WTC11 (cell line): Measurements from ENCODE around the gene LEFTY1. TPM values are rescaled to one million over a fixed set of nuclear protein-coding genes. Genes with fewer than 3 reads are reported as not detected.

Experiments
- ATAC-seq: fragments of 200-7000 bp; cut with Tn5 transposase; 2 replicates; pipeline ENCODE4 v1.10.0; 2021; ENCODE audit warnings: mild to moderate bottlenecking, moderate library complexity
- CTCF ChIA-PET: fragments of 300-600 bp; sonication (Branson Sonifier 250); formaldehyde crosslinking; loops from one replicate; lab custom pipeline; 2021; ENCODE audit warnings: antibody characterized with exemption; lab: Charles Lee
- POLR2A ChIA-PET: fragments of 350-600 bp; sonication (Branson Sonifier 250); formaldehyde crosslinking; loops from one replicate; lab custom pipeline; 2021; ENCODE audit warnings: antibody characterized with exemption; lab: Charles Lee
- DNase-seq: peaks from one replicate; pipeline ENCODE4 v3.0.0; 2021; ENCODE audit warnings: low spot score
- H3K27ac Mint-ChIP-seq: 2 replicates; pipeline ENCODE4 v1.8.0; 2021; ENCODE audit warnings: mixed read lengths
- H3K27me3 Mint-ChIP-seq: 2 replicates; pipeline ENCODE4 v1.8.0; 2021; ENCODE audit warnings: low read depth, mild to moderate bottlenecking, moderate library complexity, mixed read lengths
- H3K36me3 Mint-ChIP-seq: 2 replicates; pipeline ENCODE4 v1.8.0; 2021; ENCODE audit warnings: mixed read lengths
- H3K4me1 Mint-ChIP-seq: 2 replicates; pipeline ENCODE4 v1.8.0; 2022; ENCODE audit warnings: mixed read lengths
- H3K4me3 Mint-ChIP-seq: 2 replicates; pipeline ENCODE4 v1.8.0; 2021; ENCODE audit warnings: mild to moderate bottlenecking, moderate library complexity, mixed read lengths
- H3K9me3 Mint-ChIP-seq: 2 replicates; pipeline ENCODE4 v1.8.0; 2021; ENCODE audit warnings: mixed read lengths
- ATF1 ChIP-seq: sonication (generic); formaldehyde crosslinking; IDR thresholded peaks from 2 replicates; pipeline ENCODE4 v1.8.1; 2023; ENCODE audit warnings: mild to moderate bottlenecking, moderate library complexity, missing genetic modification reagents
- EMX1 ChIP-seq: fragments of 250-450 bp; sonication (Bioruptor Pico); IDR thresholded peaks from 2 replicates; pipeline ENCODE4 v1.8.0; 2021; ENCODE audit warnings: mild to moderate bottlenecking
- FOXJ3 ChIP-seq: sonication (generic); formaldehyde crosslinking; IDR thresholded peaks from 2 replicates; pipeline ENCODE4 v1.9.0; 2021; ENCODE audit warnings: missing genetic modification reagents, mild to moderate bottlenecking, borderline replicate concordance
- GABPB1 ChIP-seq: sonication (generic); formaldehyde crosslinking; IDR thresholded peaks from 2 replicates; pipeline ENCODE4 v1.8.1; 2023; ENCODE audit warnings: mild to moderate bottlenecking, missing genetic modification reagents
- GTF2I ChIP-seq: fragments of 250-450 bp; sonication (Bioruptor Pico); conservative IDR thresholded peaks from 2 replicates; pipeline ENCODE4 v1.4.0; 2021; ENCODE audit warnings: mild to moderate bottlenecking
- KAT7 ChIP-seq: sonication (generic); formaldehyde crosslinking; IDR thresholded peaks from 2 replicates; pipeline ENCODE4 v1.8.1; 2023; ENCODE audit warnings: missing genetic modification reagents, mild to moderate bottlenecking, borderline replicate concordance
- NR3C1 ChIP-seq: sonication (generic); formaldehyde crosslinking; conservative IDR thresholded peaks from 2 replicates; pipeline ENCODE4 v1.8.1; 2023; ENCODE audit warnings: low read depth, mild to moderate bottlenecking, missing genetic modification reagents
- SMAD3 ChIP-seq: sonication (generic); formaldehyde crosslinking; IDR thresholded peaks from 2 replicates; pipeline ENCODE4 v1.8.0; 2022; ENCODE audit warnings: missing genetic modification reagents, mild to moderate bottlenecking, borderline replicate concordance
- ZBTB21 ChIP-seq: sonication (generic); formaldehyde crosslinking; IDR thresholded peaks from 2 replicates; pipeline ENCODE4 v1.8.1; 2023; ENCODE audit warnings: mild to moderate bottlenecking, missing genetic modification reagents, borderline replicate concordance
- ZNF121 ChIP-seq: sonication (generic); formaldehyde crosslinking; IDR thresholded peaks from 2 replicates; pipeline ENCODE4 v1.8.0; 2023; ENCODE audit warnings: missing genetic modification reagents
- ZNF317 ChIP-seq: sonication (generic); formaldehyde crosslinking; IDR thresholded peaks from 2 replicates; pipeline ENCODE4 v1.8.1; 2023; ENCODE audit warnings: low read depth, mild to moderate bottlenecking, moderate library complexity, missing genetic modification reagents, borderline replicate concordance
- ZNF416 ChIP-seq: fragments of 250-450 bp; sonication (Bioruptor Pico); IDR thresholded peaks from 2 replicates; pipeline ENCODE4 v1.9.0; 2021; ENCODE audit warnings: mild to moderate bottlenecking, inconsistent platforms
- total RNA-seq: library from RNA; stranded (reverse); gene quantifications from 3 replicates; pipeline ENCODE4 v1.2.3, GENCODE V29; 2021
- TF ChIP-seq, protein P1 (sequence below): fragments of 250-450 bp; sonication (Bioruptor Pico); IDR thresholded peaks from 2 replicates; pipeline ENCODE4 v1.9.0; 2021; ENCODE audit warnings: mild to moderate bottlenecking
- TF ChIP-seq, protein P2 (sequence below): sonication (generic); formaldehyde crosslinking; IDR thresholded peaks from 2 replicates; pipeline ENCODE4 v1.8.1; 2023; ENCODE audit warnings: mild to moderate bottlenecking, missing genetic modification reagents, moderate library complexity
- TF ChIP-seq, protein P3 (sequence below): sonication (generic); formaldehyde crosslinking; IDR thresholded peaks from 2 replicates; pipeline ENCODE4 v1.8.0; 2023; ENCODE audit warnings: missing genetic modification reagents
- TF ChIP-seq, protein P4 (sequence below): sonication (generic); formaldehyde crosslinking; IDR thresholded peaks from 2 replicates; pipeline ENCODE4 v1.8.1; 2022; ENCODE audit warnings: mild to moderate bottlenecking, missing genetic modification reagents, moderate library complexity, borderline replicate concordance
- TF ChIP-seq, protein P5 (sequence below): fragments of 250-450 bp; sonication (Bioruptor Pico); IDR thresholded peaks from 2 replicates; pipeline ENCODE4 v1.9.0; 2021; ENCODE audit warnings: mild to moderate bottlenecking
- TF ChIP-seq, protein P6 (sequence below): sonication (generic); formaldehyde crosslinking; IDR thresholded peaks from 2 replicates; pipeline ENCODE4 v1.8.1; 2023; ENCODE audit warnings: mild to moderate bottlenecking, missing genetic modification reagents
- TF ChIP-seq, protein P7 (sequence below): fragments of 250-450 bp; sonication (Bioruptor Pico); IDR thresholded peaks from 2 replicates; pipeline ENCODE4 v1.8.0; 2021; ENCODE audit warnings: mild to moderate bottlenecking
- TF ChIP-seq, protein P8 (sequence below): sonication (generic); formaldehyde crosslinking; IDR thresholded peaks from 2 replicates; pipeline ENCODE4 v1.8.1; 2023; ENCODE audit warnings: mild to moderate bottlenecking, missing genetic modification reagents, moderate library complexity

The LEFTY1 gene
- total RNA-seq, 1 experiment from 2014 or later, result 52.9 TPM

DNA sequence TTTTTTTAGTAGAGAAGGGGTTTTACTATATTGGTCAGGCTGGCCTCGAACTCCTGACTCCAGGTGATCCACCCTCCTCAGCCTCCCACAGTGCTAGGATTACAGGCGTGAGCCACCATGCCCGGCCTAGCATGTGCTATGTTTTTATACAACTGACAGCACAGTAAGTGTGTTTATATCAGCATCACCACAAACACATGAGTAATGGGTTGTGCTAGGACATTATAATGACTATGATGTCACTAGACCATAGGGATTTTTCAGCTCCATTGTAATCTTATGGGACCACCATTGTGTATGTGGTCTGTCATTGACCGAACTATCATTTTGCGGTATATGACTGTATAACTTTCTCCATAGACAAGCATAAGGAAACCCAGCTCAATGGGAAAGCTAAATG, 45.8 kb upstream of the LEFTY1 start:
- TF ChIP-seq, protein P1, sequence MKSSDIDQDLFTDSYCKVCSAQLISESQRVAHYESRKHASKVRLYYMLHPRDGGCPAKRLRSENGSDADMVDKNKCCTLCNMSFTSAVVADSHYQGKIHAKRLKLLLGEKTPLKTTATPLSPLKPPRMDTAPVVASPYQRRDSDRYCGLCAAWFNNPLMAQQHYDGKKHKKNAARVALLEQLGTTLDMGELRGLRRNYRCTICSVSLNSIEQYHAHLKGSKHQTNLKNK, result no peak
- no peak for TF ChIP-seq ZNF317 (CRISPR knock-in tag)
- no peak for TF ChIP-seq ZNF121 (CRISPR knock-in tag)
- TF ChIP-seq, protein P2, sequence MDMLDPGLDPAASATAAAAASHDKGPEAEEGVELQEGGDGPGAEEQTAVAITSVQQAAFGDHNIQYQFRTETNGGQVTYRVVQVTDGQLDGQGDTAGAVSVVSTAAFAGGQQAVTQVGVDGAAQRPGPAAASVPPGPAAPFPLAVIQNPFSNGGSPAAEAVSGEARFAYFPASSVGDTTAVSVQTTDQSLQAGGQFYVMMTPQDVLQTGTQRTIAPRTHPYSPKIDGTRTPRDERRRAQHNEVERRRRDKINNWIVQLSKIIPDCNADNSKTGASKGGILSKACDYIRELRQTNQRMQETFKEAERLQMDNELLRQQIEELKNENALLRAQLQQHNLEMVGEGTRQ (CRISPR knock-in tag), result no peak
- TF ChIP-seq, protein P3, sequence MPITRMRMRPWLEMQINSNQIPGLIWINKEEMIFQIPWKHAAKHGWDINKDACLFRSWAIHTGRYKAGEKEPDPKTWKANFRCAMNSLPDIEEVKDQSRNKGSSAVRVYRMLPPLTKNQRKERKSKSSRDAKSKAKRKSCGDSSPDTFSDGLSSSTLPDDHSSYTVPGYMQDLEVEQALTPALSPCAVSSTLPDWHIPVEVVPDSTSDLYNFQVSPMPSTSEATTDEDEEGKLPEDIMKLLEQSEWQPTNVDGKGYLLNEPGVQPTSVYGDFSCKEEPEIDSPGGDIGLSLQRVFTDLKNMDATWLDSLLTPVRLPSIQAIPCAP (CRISPR knock-in tag), result no peak
- TF ChIP-seq, protein P4, sequence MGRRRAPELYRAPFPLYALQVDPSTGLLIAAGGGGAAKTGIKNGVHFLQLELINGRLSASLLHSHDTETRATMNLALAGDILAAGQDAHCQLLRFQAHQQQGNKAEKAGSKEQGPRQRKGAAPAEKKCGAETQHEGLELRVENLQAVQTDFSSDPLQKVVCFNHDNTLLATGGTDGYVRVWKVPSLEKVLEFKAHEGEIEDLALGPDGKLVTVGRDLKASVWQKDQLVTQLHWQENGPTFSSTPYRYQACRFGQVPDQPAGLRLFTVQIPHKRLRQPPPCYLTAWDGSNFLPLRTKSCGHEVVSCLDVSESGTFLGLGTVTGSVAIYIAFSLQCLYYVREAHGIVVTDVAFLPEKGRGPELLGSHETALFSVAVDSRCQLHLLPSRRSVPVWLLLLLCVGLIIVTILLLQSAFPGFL (CRISPR knock-in tag), result no peak
- TF ChIP-seq EMX1, result no peak
- TF ChIP-seq, protein P5, sequence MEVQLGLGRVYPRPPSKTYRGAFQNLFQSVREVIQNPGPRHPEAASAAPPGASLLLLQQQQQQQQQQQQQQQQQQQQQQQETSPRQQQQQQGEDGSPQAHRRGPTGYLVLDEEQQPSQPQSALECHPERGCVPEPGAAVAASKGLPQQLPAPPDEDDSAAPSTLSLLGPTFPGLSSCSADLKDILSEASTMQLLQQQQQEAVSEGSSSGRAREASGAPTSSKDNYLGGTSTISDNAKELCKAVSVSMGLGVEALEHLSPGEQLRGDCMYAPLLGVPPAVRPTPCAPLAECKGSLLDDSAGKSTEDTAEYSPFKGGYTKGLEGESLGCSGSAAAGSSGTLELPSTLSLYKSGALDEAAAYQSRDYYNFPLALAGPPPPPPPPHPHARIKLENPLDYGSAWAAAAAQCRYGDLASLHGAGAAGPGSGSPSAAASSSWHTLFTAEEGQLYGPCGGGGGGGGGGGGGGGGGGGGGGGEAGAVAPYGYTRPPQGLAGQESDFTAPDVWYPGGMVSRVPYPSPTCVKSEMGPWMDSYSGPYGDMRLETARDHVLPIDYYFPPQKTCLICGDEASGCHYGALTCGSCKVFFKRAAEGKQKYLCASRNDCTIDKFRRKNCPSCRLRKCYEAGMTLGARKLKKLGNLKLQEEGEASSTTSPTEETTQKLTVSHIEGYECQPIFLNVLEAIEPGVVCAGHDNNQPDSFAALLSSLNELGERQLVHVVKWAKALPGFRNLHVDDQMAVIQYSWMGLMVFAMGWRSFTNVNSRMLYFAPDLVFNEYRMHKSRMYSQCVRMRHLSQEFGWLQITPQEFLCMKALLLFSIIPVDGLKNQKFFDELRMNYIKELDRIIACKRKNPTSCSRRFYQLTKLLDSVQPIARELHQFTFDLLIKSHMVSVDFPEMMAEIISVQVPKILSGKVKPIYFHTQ (CRISPR knock-in tag), result no peak
- TF ChIP-seq, protein P6, sequence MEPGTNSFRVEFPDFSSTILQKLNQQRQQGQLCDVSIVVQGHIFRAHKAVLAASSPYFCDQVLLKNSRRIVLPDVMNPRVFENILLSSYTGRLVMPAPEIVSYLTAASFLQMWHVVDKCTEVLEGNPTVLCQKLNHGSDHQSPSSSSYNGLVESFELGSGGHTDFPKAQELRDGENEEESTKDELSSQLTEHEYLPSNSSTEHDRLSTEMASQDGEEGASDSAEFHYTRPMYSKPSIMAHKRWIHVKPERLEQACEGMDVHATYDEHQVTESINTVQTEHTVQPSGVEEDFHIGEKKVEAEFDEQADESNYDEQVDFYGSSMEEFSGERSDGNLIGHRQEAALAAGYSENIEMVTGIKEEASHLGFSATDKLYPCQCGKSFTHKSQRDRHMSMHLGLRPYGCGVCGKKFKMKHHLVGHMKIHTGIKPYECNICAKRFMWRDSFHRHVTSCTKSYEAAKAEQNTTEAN, result no peak
- TF ChIP-seq GABPB1 (CRISPR knock-in tag), result no peak
- no peak for TF ChIP-seq ZNF416 (CRISPR knock-in tag)
- no peak for TF ChIP-seq GTF2I
- TF ChIP-seq FOXJ3, result no peak
- TF ChIP-seq, protein P7, sequence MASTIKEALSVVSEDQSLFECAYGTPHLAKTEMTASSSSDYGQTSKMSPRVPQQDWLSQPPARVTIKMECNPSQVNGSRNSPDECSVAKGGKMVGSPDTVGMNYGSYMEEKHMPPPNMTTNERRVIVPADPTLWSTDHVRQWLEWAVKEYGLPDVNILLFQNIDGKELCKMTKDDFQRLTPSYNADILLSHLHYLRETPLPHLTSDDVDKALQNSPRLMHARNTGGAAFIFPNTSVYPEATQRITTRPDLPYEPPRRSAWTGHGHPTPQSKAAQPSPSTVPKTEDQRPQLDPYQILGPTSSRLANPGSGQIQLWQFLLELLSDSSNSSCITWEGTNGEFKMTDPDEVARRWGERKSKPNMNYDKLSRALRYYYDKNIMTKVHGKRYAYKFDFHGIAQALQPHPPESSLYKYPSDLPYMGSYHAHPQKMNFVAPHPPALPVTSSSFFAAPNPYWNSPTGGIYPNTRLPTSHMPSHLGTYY, result no peak
- no peak for TF ChIP-seq KAT7 (CRISPR knock-in tag)
- TF ChIP-seq ZBTB21, result no peak
- TF ChIP-seq, protein P8, sequence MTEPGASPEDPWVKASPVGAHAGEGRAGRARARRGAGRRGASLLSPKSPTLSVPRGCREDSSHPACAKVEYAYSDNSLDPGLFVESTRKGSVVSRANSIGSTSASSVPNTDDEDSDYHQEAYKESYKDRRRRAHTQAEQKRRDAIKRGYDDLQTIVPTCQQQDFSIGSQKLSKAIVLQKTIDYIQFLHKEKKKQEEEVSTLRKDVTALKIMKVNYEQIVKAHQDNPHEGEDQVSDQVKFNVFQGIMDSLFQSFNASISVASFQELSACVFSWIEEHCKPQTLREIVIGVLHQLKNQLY, result no peak
- no peak for TF ChIP-seq ATF1 (CRISPR knock-in tag)
- no peak for TF ChIP-seq SMAD3 (CRISPR knock-in tag)
- TF ChIP-seq NR3C1, result no peak
- POLR2A ChIA-PET, result no interaction called here
- CTCF ChIA-PET, result interaction anchor here (1.5 kb wide), 1 partner anchor 11 kb away, joined by 3 read pairs; no protein-coding TSS in a partner anchor

More for the DNA sequence above, 45.8 kb upstream of the LEFTY1 start:
- Mint-ChIP-seq H3K27me3 (no peaks in the 10 kb centered on the region), H3K4me3 (no peak overlapping the region), H3K27ac (no peak overlapping the region), H3K4me1 (peaks cover 4% of the 10 kb centered on the region), H3K36me3 (no peaks in the 10 kb centered on the region), H3K9me3 (no peaks in the 10 kb centered on the region)
- ATAC-seq (no peak), DNase-seq (no peak)
